ENCODE measurements around the gene PTTG1.

The PTTG1 gene

GRCh38 chr5:160452795-160453194 lies 31.1 kb downstream of the PTTG1 start:
- DNase-seq (ENCODE audit: low read depth in 3 of 3, low spot score in 1 of 3), result no peak

- DNase-seq (ENCODE audit: low read depth in 3 of 3, low spot score in 1 of 3), result no peak
Measured at GRCh38 chr5:160453751-160454150, 32.1 kb downstream of the PTTG1 start.

- DNase-seq (ENCODE audit: low read depth in 3 of 3, low spot score in 1 of 3), result no peak
Measured at GRCh38 chr5:160455600-160455999, 33.9 kb downstream of the PTTG1 start.

- DNase-seq (ENCODE audit: low read depth in 3 of 3, low spot score in 1 of 3), result no peak
Measured at GRCh38 chr5:160456480-160457177, 35.0 kb downstream of the PTTG1 start.

- DNase-seq (ENCODE audit: low read depth in 3 of 3, low spot score in 1 of 3), result no peak
Measured at GRCh38 chr5:160457252-160457651, 35.6 kb downstream of the PTTG1 start.

GRCh38 chr5:160458806-160459800 lies 37.4 kb downstream of the PTTG1 start:
- DNase-seq (ENCODE audit: low read depth in 3 of 3, low spot score in 1 of 3), result no peak

GRCh38 chr5:160460377-160461049 lies 38.9 kb downstream of the PTTG1 start:
- no peak for DNase-seq (ENCODE audit: low read depth in 3 of 3, low spot score in 1 of 3)

GRCh38 chr5:160461378-160461777 lies 39.7 kb downstream of the PTTG1 start:
- DNase-seq (ENCODE audit: low read depth in 3 of 3, low spot score in 1 of 3), result no peak

- DNase-seq (ENCODE audit: low read depth in 3 of 3, low spot score in 1 of 3), result no peak
Measured at GRCh38 chr5:160462167-160462566, 40.5 kb downstream of the PTTG1 start.

GRCh38 chr5:160463227-160463626 lies 41.6 kb downstream of the PTTG1 start:
- no peak for DNase-seq (ENCODE audit: low read depth in 3 of 3, low spot score in 1 of 3)

GRCh38 chr5:160463740-160464465 lies 42.2 kb downstream of the PTTG1 start:
- DNase-seq (ENCODE audit: low read depth in 3 of 3, low spot score in 1 of 3), result no peak

GRCh38 chr5:160464466-160464797 lies 42.8 kb downstream of the PTTG1 start:
- no peak for DNase-seq (ENCODE audit: low read depth in 3 of 3, low spot score in 1 of 3)

GRCh38 chr5:160466116-160466515 lies 44.5 kb downstream of the PTTG1 start:
- no peak for DNase-seq (ENCODE audit: low read depth in 3 of 3, low spot score in 1 of 3)

- DNase-seq (ENCODE audit: low read depth in 3 of 3, low spot score in 1 of 3), result no peak
Measured at GRCh38 chr5:160466889-160467554, 45.4 kb downstream of the PTTG1 start.

GRCh38 chr5:160467555-160468362 lies 46.1 kb downstream of the PTTG1 start:
- DNase-seq (ENCODE audit: low read depth in 3 of 3, low spot score in 1 of 3), result peak; percentile 40 to 61 (median 54)

GRCh38 chr5:160468363-160468975 lies 46.8 kb downstream of the PTTG1 start:
- DNase-seq (ENCODE audit: low read depth in 3 of 3, low spot score in 1 of 3), result no peak

GRCh38 chr5:160469156-160470144 lies 47.8 kb downstream of the PTTG1 start:
- no peak for DNase-seq (ENCODE audit: low read depth in 3 of 3, low spot score in 1 of 3)
